ENCODE measurements around the gene POPDC3. TPM values are rescaled to one million over a fixed set of nuclear protein-coding genes. Genes with fewer than 3 reads are reported as not detected.

Gene POPDC3
- total RNA-seq, 1 experiment from 2014 or later, result 29.2 TPM

DNA sequence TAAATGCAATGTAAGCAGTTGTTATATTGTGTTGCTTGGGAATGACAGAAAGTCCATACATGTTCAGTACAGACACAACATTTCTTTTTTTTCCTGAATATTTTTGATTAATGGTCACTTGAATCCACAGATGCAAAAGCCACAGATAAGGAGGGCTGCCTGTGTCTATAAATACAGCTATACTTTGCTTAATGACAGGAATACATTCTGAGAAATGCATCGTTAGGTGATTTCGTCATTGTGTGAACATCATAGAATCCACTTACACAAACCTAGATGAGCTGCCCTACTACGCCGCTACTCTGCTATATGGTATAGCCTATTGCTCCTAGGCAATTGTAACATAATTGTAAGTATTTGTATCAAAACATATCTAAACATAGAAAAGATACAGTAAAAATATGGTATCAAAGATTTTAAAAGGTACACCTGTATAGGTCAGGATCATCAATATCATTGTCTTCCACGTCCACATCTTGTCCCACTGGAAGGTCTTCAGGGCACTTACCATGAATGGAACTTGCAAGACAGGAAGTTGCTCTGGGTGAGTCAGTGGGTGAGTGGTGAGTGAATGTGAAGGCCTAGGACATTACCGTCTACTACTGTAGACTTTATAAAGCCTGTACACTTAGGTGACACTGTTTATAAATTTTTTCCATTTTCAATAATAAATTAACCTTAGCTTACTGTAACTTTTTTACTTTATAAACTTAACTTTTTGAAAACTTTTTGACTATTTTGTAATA lies 27.9 kb upstream of the POPDC3 start:
- no peaks in the 10 kb centered on the region for H3K4me1 ChIP-seq (ENCODE audit: control insufficient read depth, insufficient read depth, low read length)
- ATAC-seq (no peak), DNase-seq (ENCODE audit: low read depth, low spot score) (no peak)
- intact Hi-C loops (cut with micrococcal nuclease; ENCODE audit: unreplicated experiment), result no loop called here
- in situ Hi-C loops (cut with HindIII; ENCODE audit: low pct_unique_long_range_greater_than_20kb, low sequenced_read_pairs), result no loop called here
- POLR2A ChIA-PET, result interaction anchor here (0.6 kb wide), 1 partner anchor 836 kb away, joined by 6 read pairs; no protein-coding TSS in a partner anchor
- BruUV-seq (replicated peaks), result no TSS peak
- no peaks in the 10 kb centered on the region for H3K9me3 ChIP-seq (ENCODE audit: control insufficient read depth, insufficient read depth, low read depth, low read length)
- H3K4me3 ChIP-seq (ENCODE audit: low read depth in 2 of 2, low read length in 2 of 2), result no peak overlapping the region
- H3K36me3 ChIP-seq (ENCODE audit: control insufficient read depth, insufficient read depth, low read length), result no peaks in the 10 kb centered on the region
- CTCF ChIA-PET, result interaction anchor here (0.7 kb wide), 1 partner anchor 746 kb away, joined by 3 read pairs; no protein-coding TSS in a partner anchor
- H3K27me3 ChIP-seq (ENCODE audit: control insufficient read depth, insufficient read depth, low read length), result no peaks in the 10 kb centered on the region
- no peak overlapping the region for H3K27ac ChIP-seq (ENCODE audit: low read length)
- TF ChIP-seq TCF7L2 (IDR thresholded peaks at IDR 0.05; ENCODE audit: low read depth, low read length) (no peak), CTCF (IDR thresholded peaks at IDR 0.05) (no peak), SIN3A (IDR thresholded peaks at IDR 0.05; ENCODE audit: borderline replicate concordance, insufficient read depth, low read depth, low read length) (no peak), POLR2AphosphoS5 (IDR thresholded peaks at IDR 0.05; ENCODE audit: low read depth, low read length) (no peak)
- TF ChIP-seq, protein P1, sequence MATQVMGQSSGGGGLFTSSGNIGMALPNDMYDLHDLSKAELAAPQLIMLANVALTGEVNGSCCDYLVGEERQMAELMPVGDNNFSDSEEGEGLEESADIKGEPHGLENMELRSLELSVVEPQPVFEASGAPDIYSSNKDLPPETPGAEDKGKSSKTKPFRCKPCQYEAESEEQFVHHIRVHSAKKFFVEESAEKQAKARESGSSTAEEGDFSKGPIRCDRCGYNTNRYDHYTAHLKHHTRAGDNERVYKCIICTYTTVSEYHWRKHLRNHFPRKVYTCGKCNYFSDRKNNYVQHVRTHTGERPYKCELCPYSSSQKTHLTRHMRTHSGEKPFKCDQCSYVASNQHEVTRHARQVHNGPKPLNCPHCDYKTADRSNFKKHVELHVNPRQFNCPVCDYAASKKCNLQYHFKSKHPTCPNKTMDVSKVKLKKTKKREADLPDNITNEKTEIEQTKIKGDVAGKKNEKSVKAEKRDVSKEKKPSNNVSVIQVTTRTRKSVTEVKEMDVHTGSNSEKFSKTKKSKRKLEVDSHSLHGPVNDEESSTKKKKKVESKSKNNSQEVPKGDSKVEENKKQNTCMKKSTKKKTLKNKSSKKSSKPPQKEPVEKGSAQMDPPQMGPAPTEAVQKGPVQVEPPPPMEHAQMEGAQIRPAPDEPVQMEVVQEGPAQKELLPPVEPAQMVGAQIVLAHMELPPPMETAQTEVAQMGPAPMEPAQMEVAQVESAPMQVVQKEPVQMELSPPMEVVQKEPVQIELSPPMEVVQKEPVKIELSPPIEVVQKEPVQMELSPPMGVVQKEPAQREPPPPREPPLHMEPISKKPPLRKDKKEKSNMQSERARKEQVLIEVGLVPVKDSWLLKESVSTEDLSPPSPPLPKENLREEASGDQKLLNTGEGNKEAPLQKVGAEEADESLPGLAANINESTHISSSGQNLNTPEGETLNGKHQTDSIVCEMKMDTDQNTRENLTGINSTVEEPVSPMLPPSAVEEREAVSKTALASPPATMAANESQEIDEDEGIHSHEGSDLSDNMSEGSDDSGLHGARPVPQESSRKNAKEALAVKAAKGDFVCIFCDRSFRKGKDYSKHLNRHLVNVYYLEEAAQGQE (IDR thresholded peaks at IDR 0.05; ENCODE audit: insufficient read depth in 1 of 2, low read depth in 2 of 2, low read length in 1 of 2), result no peak

GRCh38 chr6:105204768-105205167 lies 25.0 kb upstream of the POPDC3 start:
- no peak overlapping the region for H3K4me3 ChIP-seq (ENCODE audit: low read depth in 2 of 2, low read length in 2 of 2)
- in situ Hi-C loops (cut with HindIII; ENCODE audit: low pct_unique_long_range_greater_than_20kb, low sequenced_read_pairs), result no loop called here
- DNase-seq (ENCODE audit: low read depth, low spot score) (no peak), ATAC-seq (no peak)
- CTCF ChIA-PET, result no interaction called here
- POLR2A ChIA-PET, result no interaction called here
- H3K9me3 ChIP-seq (ENCODE audit: control insufficient read depth, insufficient read depth, low read depth, low read length), result no peaks in the 10 kb centered on the region
- H3K27me3 ChIP-seq (ENCODE audit: control insufficient read depth, insufficient read depth, low read length), result no peaks in the 10 kb centered on the region
- no peaks in the 10 kb centered on the region for H3K4me1 ChIP-seq (ENCODE audit: control insufficient read depth, insufficient read depth, low read length)
- no TSS peak for BruUV-seq (replicated peaks)
- TF ChIP-seq SIN3A (IDR thresholded peaks at IDR 0.05; ENCODE audit: borderline replicate concordance, insufficient read depth, low read depth, low read length), result no peak
- TF ChIP-seq CTCF (IDR thresholded peaks at IDR 0.05), result no peak
- TF ChIP-seq, protein P1 (IDR thresholded peaks at IDR 0.05; ENCODE audit: insufficient read depth in 1 of 2, low read depth in 2 of 2, low read length in 1 of 2), result no peak
- no peak for TF ChIP-seq TCF7L2 (IDR thresholded peaks at IDR 0.05; ENCODE audit: low read depth, low read length)
- TF ChIP-seq POLR2AphosphoS5 (IDR thresholded peaks at IDR 0.05; ENCODE audit: low read depth, low read length), result no peak
- no peak overlapping the region for H3K27ac ChIP-seq (ENCODE audit: low read length)
- H3K36me3 ChIP-seq (ENCODE audit: control insufficient read depth, insufficient read depth, low read length), result no peaks in the 10 kb centered on the region
- intact Hi-C loops (cut with micrococcal nuclease; ENCODE audit: unreplicated experiment), result no loop called here

Data from Panc1 (cell line).